SJSA1 (cell line): ENCODE results near the gene CHST4. TPM values are rescaled to one million over a fixed set of nuclear protein-coding genes. Genes with fewer than 3 reads are reported as not detected.
A peak's percentile ranks its signal among the peaks of the same experiment; 100 is the strongest.
"Not testable (repeated sequence)": the region's sequence is repeated elsewhere in the genome, so short reads cannot be mapped to it uniquely, and the experiment has no call there.

Experiments
- DNase-seq, 2 experiments: peaks; one replicate each; pipeline ENCODE4 v3.0.0-alpha.2; 2015 to 2020; ENCODE audit warnings: low spot score in 2 of 2, low read depth in 1 of 2
- H3K27ac ChIP-seq: fragments of 250-450 bp; sonication (Bioruptor Pico); 2 replicates; pipeline ENCODE4 v1.5.1; 2020; ENCODE audit warnings: mild to moderate bottlenecking, moderate library complexity
- H3K27me3 ChIP-seq: fragments of 250-450 bp; sonication (Bioruptor Pico); replicated peaks from 2 replicates; pipeline ENCODE4 v1.5.1; 2020; ENCODE audit warnings: mild to moderate bottlenecking, moderate library complexity
- H3K36me3 ChIP-seq: fragments of 250-450 bp; sonication (Bioruptor Pico); 2 replicates; pipeline ENCODE4 v1.5.1; 2020; ENCODE audit warnings: mild to moderate bottlenecking
- H3K4me1 ChIP-seq: fragments of 250-450 bp; sonication (Bioruptor Pico); replicated peaks from 2 replicates; pipeline ENCODE4 v1.6.1; 2021; ENCODE audit warnings: mild to moderate bottlenecking
- H3K4me3 ChIP-seq: fragments of 250-450 bp; sonication (Bioruptor Pico); 2 replicates; pipeline ENCODE4 v1.5.1; 2020; ENCODE audit warnings: mild to moderate bottlenecking
- H3K9me3 ChIP-seq: fragments of 250-450 bp; sonication (Bioruptor Pico); replicated peaks from 2 replicates; pipeline ENCODE4 v1.5.1; 2020; ENCODE audit warnings: mild to moderate bottlenecking
- total RNA-seq: library from RNA; depleted of rRNA; stranded (reverse); fragments of >200 nt; shearing (Covaris generic); gene quantifications from 2 replicates; pipeline ENCODE4 v1.2.3, GENCODE V29; 2014

CHST4 gene
- total RNA-seq, 1 experiment from 2014 or later: not detected

DNA sequence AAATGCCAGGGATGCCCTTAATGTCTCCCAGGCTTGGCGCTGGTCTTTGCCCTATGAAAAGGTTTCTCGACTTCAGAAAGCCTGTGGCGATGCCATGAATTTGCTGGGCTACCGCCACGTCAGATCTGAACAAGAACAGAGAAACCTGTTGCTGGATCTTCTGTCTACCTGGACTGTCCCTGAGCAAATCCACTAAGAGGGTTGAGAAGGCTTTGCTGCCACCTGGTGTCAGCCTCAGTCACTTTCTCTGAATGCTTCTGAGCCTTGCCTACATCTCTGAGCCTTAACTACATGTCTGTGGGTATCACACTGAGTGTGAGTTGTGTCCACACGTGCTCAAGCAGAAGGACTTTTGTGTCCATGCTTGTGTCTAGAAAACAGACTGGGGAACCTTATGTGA is 11.4 kb downstream of the CHST4 start:
- H3K27ac ChIP-seq: no peak overlapping the region
- DNase-seq: no peak
- no peak overlapping the region for H3K4me3 ChIP-seq
- H3K27me3 ChIP-seq: no peaks in the 10 kb centered on the region
- H3K9me3 ChIP-seq: no peaks in the 10 kb centered on the region
- no peaks in the 10 kb centered on the region for H3K36me3 ChIP-seq
- H3K4me1 ChIP-seq: no peaks in the 10 kb centered on the region

DNA sequence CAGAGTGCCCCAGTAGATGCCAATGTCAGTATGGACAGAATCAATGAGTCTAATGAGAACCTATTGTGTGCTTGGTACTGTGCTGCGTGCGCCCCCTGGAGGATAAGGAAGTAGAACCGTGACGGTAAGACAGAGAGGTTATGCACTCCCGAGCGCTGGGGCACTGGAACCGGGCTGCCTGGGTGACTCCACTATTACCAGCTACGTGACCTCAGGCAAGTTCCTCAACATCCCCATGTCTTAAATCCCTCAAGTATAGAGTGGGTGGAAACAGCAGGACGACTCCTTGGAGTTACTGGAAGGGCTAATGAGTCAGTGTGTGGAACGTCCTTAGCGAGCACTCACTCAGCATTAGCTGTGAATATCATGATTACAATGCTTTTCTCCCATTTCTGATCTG is 16.2 kb downstream of the CHST4 start:
- no peak overlapping the region for H3K4me3 ChIP-seq
- no peak overlapping the region for H3K27ac ChIP-seq
- H3K4me1 ChIP-seq: no peaks in the 10 kb centered on the region
- H3K36me3 ChIP-seq: no peaks in the 10 kb centered on the region
- no peaks in the 10 kb centered on the region for H3K9me3 ChIP-seq
- no peaks in the 10 kb centered on the region for H3K27me3 ChIP-seq
- DNase-seq: no peak

DNA sequence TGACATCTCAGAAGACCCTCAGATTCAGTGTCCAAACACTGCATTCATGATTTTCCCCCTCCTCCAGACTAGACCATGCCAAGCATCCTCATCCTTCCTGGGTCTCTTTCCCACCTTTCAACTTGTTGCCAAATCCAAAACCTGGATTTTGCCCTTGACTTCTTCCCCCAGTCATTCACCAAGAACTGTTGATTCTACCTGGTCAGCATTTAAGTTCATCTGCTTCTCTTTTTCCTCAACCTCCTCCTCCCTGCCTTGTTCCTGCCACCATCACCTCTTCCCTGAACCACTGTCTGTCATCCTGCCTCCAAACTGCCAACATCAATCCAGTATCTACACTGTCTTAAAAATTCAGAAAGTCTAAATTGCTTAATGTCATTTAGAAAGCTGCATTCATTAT is 20.9 kb downstream of the CHST4 start:
- no peaks in the 10 kb centered on the region; the same call in 1 of the 2 replicates for H3K9me3 ChIP-seq
- no peaks in the 10 kb centered on the region for H3K36me3 ChIP-seq
- H3K27ac ChIP-seq: no peak overlapping the region
- H3K27me3 ChIP-seq: no peaks in the 10 kb centered on the region
- DNase-seq: no peak
- H3K4me1 ChIP-seq: no peaks in the 10 kb centered on the region
- no peak overlapping the region for H3K4me3 ChIP-seq

DNA sequence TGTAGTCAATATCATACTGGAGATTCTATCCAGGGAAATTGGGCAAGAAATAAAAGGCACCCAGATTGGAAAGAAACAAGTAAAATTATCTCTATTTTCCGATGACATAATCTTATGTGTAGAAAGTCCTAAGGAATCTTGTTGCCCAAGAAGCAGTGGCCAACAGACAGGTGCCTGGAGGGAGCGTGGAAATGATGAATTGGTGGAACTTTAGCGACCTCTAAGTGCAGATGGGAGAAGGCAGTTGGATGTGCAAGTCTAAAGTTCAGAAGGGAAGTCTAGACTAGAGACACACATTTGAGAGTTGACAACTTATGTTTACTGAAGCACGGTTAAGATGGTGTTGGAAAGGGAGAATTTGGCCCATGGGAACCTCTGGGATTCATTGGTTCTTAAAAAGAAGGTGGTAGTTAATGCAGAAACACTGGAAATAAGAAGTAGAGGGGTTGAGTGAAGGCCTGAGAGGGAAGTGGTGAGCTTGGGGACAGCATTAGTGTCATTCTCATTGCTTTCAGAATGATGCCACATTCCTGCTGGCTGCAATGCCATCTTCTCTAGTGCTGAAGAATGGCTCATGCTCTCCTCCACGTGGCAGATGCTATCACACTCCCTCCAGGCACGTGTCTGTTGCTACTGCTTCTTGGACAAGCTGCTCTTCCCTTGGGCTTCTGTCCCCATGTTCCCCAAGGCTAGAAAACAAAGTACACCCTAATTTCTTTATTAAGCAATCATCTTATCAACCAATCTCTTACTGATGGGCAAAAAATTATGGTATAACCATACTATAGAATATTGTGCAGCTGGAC is 26.7 kb downstream of the CHST4 start:
- no peaks in the 10 kb centered on the region for H3K9me3 ChIP-seq
- H3K27ac ChIP-seq: no peak overlapping the region
- no peaks in the 10 kb centered on the region for H3K36me3 ChIP-seq
- DNase-seq: no peak
- H3K27me3 ChIP-seq: peaks cover under 1% of the 10 kb centered on the region; the same call in 1 of the 2 replicates
- H3K4me1 ChIP-seq: no peaks in the 10 kb centered on the region
- H3K4me3 ChIP-seq: no peak overlapping the region

DNA sequence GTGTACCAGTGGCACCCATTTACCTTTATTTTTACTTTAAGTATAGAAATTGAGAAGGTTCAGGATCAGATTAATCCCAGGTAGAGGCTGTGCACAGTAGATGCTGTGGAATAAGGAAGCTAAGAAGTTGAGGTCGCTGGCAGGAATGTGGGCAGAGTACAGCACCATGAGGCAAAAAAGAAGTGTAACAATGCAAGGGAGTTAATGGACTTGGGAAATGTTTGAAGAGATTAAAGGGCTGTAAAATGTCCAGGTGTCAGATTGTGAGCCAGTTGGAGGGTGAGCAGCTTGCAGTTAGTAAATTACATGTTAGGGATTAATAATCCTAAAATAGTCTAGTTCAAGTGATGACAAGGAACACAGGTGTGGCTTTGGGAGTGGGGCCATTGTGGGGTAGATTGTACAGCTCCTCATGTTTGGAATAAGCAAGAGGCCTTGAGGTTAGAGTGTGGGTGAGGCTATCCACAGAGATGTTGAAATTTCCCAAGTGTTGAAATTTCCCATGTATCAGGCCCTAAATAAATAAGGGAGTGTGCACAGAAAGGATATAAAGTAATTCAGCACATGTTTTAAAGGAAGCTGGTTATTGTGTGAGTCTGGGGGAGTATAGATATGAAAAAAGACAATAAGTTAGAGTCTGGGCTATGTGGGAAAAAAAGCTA is 29.1 kb downstream of the CHST4 start:
- Histone ChIP-seq H3K27ac (no peak overlapping the region), H3K36me3 (no peaks in the 10 kb centered on the region), H3K27me3 (peaks cover 6% of the 10 kb centered on the region), H3K4me3 (no peak overlapping the region), H3K9me3 (no peaks in the 10 kb centered on the region), H3K4me1 (no peaks in the 10 kb centered on the region)
- DNase-seq: no peak

DNA sequence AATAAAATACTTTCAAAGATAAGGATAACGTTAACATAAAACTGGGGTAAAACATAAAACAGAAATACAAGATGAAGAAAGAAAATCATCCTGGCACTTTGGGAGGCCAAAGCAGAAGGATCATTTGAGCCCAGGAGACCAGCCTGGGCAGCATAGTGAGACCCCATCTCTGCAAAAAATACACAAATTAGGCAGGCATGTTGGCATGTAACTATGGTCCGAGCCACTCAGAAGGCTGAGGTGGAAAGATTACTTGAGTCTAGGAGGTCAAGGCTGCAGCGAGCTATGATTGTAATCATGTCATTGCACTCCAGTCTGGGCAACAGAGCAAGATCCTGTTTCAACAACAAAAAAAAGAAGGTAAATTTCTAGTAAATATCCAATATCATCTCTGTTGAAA is 31.1 kb downstream of the CHST4 start:
- Histone ChIP-seq H3K9me3 (no peaks in the 10 kb centered on the region), H3K4me1 (no peaks in the 10 kb centered on the region), H3K27me3 (peaks cover 6% of the 10 kb centered on the region), H3K36me3 (no peaks in the 10 kb centered on the region), H3K27ac (no peak overlapping the region), H3K4me3 (no peak overlapping the region)
- no peak for DNase-seq

DNA sequence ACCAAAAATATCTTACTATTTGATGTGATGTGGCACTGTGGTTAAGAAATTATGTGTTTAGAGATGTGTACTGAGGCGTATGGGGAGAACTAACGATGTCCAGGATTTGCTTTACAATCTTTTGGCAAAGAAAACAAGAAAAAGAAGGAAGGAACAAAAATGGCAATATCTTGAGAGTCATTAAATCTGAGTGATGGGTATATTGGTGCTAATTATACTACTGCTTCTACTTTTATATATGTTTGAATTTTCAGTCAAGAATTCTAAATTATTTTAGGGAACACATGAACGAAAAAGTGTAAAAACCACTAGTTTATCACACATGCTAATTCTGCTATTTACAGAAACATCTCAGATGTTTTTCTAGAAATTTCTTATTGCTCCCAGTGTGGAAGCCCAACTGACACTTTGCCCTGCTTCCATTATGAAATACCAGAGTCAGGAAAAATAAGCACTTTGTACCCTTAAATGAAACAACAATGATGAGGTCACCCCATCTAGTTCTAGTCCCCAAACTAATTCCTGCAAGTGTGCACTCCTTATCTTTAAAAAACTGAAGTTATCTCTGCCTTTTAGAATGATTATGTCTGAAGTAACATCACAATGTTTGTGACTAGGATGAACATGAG is 31.8 kb downstream of the CHST4 start:
- DNase-seq: no peak
- Histone ChIP-seq H3K36me3 (no peaks in the 10 kb centered on the region), H3K27ac (no peak overlapping the region), H3K27me3 (peaks cover 6% of the 10 kb centered on the region), H3K9me3 (no peaks in the 10 kb centered on the region), H3K4me3 (no peak overlapping the region), H3K4me1 (no peaks in the 10 kb centered on the region)

DNA sequence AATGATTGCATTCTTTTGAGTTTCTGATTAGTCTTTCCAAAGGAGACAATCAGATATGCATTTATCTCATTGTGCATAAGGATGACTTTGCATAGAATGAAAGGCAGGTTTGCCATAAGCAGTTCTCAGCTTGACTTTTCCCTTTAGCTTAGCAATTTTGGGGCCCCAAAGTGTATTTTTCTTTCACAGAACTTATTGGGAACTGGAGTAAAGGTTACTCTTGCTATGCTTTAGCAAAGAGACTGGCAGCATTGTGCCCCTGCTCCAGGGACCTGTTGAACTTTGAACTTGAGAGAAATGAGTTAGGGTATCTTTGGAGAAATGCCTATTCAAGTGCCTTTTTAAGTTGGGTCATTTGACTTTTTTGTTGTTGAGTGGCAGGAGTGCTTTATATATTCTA is 33.6 kb downstream of the CHST4 start:
- Histone ChIP-seq H3K4me3 (no peak overlapping the region), H3K4me1 (no peaks in the 10 kb centered on the region; the same call in 1 of the 2 replicates), H3K9me3 (no peaks in the 10 kb centered on the region), H3K27me3 (peaks cover 6% of the 10 kb centered on the region), H3K36me3 (no peaks in the 10 kb centered on the region), H3K27ac (no peak overlapping the region)
- DNase-seq: no peak

- not testable (repeated sequence) for H3K36me3 ChIP-seq, H3K4me3 ChIP-seq, DNase-seq, H3K9me3 ChIP-seq, H3K27me3 ChIP-seq, H3K4me1 ChIP-seq, H3K27ac ChIP-seq
Observed at GRCh38 chr16:71561886-71562285, 35.7 kb downstream of the CHST4 start.

DNA sequence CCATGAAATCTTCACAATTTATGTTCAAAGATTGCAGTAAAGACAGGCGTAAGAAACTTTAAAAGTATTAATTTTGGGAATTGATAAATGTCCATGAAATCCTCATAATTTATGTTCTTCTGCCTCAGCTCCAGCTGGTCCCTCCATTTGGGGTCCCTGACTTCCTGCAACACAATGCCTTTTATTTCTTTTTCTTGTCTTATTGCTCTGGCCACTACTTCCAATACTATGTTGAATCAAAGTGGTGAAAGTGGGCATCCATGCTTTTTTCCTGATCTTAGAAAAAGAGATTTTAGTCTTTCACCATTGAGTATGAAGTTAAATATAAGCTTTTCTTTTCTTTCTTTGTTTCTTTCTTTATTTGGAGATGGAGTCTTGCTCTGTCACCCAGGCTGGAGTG is 36.3 kb downstream of the CHST4 start:
- Histone ChIP-seq H3K27me3 (peaks cover 6% of the 10 kb centered on the region), H3K36me3 (no peaks in the 10 kb centered on the region), H3K4me1 (no peaks in the 10 kb centered on the region; the same call in 1 of the 2 replicates), H3K9me3 (no peaks in the 10 kb centered on the region), H3K4me3 (no peak overlapping the region), H3K27ac (no peak overlapping the region)
- no peak for DNase-seq

GRCh38 chr16:71564335-71564967 is 38.2 kb downstream of the CHST4 start:
- no peak overlapping the region for H3K27ac ChIP-seq
- H3K36me3 ChIP-seq: no peaks in the 10 kb centered on the region
- no peaks in the 10 kb centered on the region for H3K27me3 ChIP-seq
- peak overlapping the region; percentile 41 for H3K4me3 ChIP-seq
- no peaks in the 10 kb centered on the region for H3K9me3 ChIP-seq
- no peaks in the 10 kb centered on the region; the same call in 1 of the 2 replicates for H3K4me1 ChIP-seq
- no peak for DNase-seq

GRCh38 chr16:71565812-71566700 is 39.8 kb downstream of the CHST4 start:
- Histone ChIP-seq H3K27me3 (0 out of 2 replicates have a peak, but pooled peaks cover 5% of the 10 kb centered on the region), H3K4me3 (no peak overlapping the region), H3K27ac (no peak overlapping the region), H3K9me3 (no peaks in the 10 kb centered on the region), H3K4me1 (no peaks in the 10 kb centered on the region; the same call in 1 of the 2 replicates), H3K36me3 (no peaks in the 10 kb centered on the region)
- DNase-seq: no peak

DNA sequence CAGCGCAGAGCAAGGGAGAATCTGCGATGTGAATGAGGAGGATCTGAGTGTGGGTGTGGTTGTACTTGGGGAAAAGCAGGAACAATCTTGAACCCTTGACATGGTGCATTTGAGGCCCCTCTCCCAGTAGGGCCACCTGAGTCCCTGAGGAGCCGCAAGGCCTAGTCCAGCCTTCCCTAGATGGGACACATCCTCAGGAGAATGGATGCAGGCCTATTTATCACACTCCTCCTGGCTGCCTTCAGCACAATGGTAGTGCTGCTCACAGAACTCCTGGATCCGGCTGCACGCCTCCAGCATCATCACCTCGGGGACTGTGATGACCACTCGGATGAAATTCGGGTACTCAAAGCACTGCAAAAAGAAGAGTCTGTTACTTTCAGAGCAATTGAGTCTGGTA is 41.7 kb downstream of the CHST4 start:
- Histone ChIP-seq H3K9me3 (0 out of 2 replicates have a peak, but pooled peaks cover 2% of the 10 kb centered on the region), H3K36me3 (no peaks in the 10 kb centered on the region), H3K27me3 (peaks cover 5% of the 10 kb centered on the region; the same call in 1 of the 2 replicates)

More for the DNA sequence above, 41.7 kb downstream of the CHST4 start:
- no peak overlapping the region for H3K27ac ChIP-seq
- no peaks in the 10 kb centered on the region; the same call in 1 of the 2 replicates for H3K4me1 ChIP-seq
- DNase-seq: no peak
- H3K4me3 ChIP-seq: no peak overlapping the region
